HUES6 (cell line): ENCODE measurements around the gene RPL41.

Source experiments
- H3K27ac ChIP-seq: 2 replicates; pipeline ENCODE4 v1.7.0; 2013; ENCODE audit warnings: low read depth, mild to moderate bottlenecking, low read length, inconsistent platforms
- H3K27me3 ChIP-seq: 2 replicates; pipeline ENCODE4 v1.6.1; 2013; ENCODE audit warnings: low read length; ENCODE audit not compliant: control insufficient read depth, insufficient read depth
- H3K36me3 ChIP-seq: 2 replicates; pipeline ENCODE4 v1.6.1; 2013; ENCODE audit warnings: low read length; ENCODE audit not compliant: control insufficient read depth, insufficient read depth
- H3K4me1 ChIP-seq: 2 replicates; pipeline ENCODE4 v1.6.1; 2013; ENCODE audit warnings: low read length; ENCODE audit not compliant: control insufficient read depth, insufficient read depth
- H3K4me3 ChIP-seq: 2 replicates; pipeline ENCODE4 v1.5.1; 2013; ENCODE audit warnings: low read depth, low read length
- H3K9ac ChIP-seq: one replicate; pipeline ENCODE4 v1.6.1; 2013; ENCODE audit warnings: mild to moderate bottlenecking, low read length
- H3K9me3 ChIP-seq: 2 replicates; pipeline ENCODE4 v1.6.1; 2013; ENCODE audit warnings: low read depth, low read length; ENCODE audit not compliant: control insufficient read depth, insufficient read depth

Gene RPL41

DNA sequence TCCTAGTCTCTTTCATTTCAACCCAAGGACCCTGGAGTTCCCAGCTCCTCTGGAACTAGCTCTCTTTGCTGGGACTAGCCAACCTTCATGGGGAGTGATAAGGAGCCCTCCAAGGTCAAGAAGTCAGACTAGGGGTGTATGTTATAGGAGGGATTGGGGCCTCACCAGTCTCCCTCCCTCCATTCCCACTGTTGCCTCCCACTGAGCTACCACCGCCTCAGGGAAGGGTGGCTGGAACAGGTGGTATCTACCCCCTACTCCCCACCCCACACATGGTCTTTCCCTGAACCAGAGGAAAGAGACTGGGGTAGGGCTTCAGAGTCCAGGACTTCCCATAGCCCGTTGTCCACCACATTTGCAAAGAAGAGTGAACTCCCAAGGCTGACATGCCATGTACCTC is 34.1 kb upstream of the RPL41 start:
- Histone ChIP-seq H3K4me1 (peaks cover 24% of the 10 kb centered on the region), H3K27ac (no peak overlapping the region), H3K27me3 (peaks cover 6% of the 10 kb centered on the region; the same call in 1 of the 2 replicates), H3K9me3 (no peaks in the 10 kb centered on the region), H3K9ac (no peak overlapping the region), H3K4me3 (peak overlapping the region; percentile 85; the same call in 1 of the 2 replicates), H3K36me3 (peaks cover 29% of the 10 kb centered on the region)

DNA sequence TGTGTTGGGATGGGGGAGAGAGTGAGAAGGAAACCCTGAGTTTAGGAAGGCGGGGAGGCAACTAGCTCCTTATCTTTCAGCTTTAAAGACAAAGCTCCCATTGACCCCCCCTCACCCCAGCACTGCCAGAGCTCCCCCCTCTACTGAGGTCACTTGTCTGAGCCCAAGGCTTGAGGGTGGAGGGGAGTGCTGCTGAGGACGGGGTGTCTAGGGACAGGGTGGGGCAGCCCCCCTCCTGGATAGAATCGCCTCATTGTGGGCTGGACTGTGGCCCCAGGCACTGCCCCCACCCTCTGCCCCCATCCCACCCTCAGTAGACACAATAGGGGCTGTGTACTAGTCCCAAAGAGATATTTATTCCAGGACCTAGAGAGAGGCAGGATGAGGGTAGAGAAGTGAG is 33.5 kb upstream of the RPL41 start:
- Histone ChIP-seq H3K27ac (no peak overlapping the region), H3K9ac (no peak overlapping the region), H3K27me3 (peaks cover 6% of the 10 kb centered on the region; the same call in 1 of the 2 replicates)

DNA sequence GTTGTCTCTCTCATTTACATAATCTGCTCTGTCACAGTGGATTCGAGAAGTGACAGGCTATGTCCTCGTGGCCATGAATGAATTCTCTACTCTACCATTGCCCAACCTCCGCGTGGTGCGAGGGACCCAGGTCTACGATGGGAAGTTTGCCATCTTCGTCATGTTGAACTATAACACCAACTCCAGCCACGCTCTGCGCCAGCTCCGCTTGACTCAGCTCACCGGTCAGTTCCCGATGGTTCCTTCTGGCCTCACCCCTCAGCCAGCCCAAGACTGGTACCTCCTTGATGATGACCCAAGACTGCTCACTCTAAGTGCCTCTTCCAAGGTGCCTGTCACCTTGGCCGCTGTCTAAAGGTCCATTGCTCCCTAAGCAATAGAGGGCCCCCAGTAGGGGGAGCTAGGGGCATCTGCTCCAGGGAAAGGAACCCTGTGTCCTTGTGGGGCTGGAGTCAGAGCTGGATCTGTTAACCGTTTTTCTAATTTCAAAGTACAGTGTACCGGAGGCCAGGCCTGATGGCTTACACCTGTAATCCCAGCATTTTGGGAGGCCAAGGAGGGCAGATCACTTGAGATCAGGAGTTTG is 31.4 kb upstream of the RPL41 start:
- peaks cover 20% of the 10 kb centered on the region for H3K4me1 ChIP-seq
- H3K9ac ChIP-seq: no peak overlapping the region
- peaks cover 52% of the 10 kb centered on the region for H3K36me3 ChIP-seq
- H3K27me3 ChIP-seq: peaks cover 6% of the 10 kb centered on the region; the same call in 1 of the 2 replicates
- H3K4me3 ChIP-seq: no peak overlapping the region
- no peaks in the 10 kb centered on the region for H3K9me3 ChIP-seq
- no peak overlapping the region for H3K27ac ChIP-seq

More for the DNA sequence above, 33.5 kb upstream of the RPL41 start:
- Histone ChIP-seq H3K4me3 (no peak overlapping the region), H3K36me3 (peaks cover 34% of the 10 kb centered on the region), H3K4me1 (peaks cover 24% of the 10 kb centered on the region), H3K9me3 (no peaks in the 10 kb centered on the region)

DNA sequence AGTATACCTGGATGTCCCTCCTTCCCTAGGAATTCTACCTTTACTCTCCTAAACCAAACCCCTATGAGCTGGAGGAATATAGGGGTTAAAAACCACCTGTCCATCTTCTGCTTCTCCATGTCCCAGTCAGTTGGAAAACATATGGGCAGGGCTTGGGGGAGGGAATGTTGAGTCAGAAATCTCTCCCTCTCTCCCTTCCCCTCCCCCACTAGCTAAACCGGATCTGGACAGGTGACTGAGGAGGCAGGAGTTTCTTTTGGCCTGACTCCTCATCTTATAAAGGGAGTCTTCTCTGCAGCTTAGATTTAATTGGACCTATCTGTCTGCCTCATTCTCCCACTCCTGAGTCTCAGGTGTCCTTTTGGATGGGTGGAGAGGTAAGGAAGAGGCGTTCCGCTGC is 30.3 kb upstream of the RPL41 start:
- peaks cover 16% of the 10 kb centered on the region for H3K4me1 ChIP-seq
- H3K27ac ChIP-seq: no peak overlapping the region
- H3K9ac ChIP-seq: no peak overlapping the region
- H3K36me3 ChIP-seq: peaks cover 57% of the 10 kb centered on the region
- H3K27me3 ChIP-seq: no peaks in the 10 kb centered on the region; the same call in 1 of the 2 replicates
- no peak overlapping the region for H3K4me3 ChIP-seq
- H3K9me3 ChIP-seq: no peaks in the 10 kb centered on the region

DNA sequence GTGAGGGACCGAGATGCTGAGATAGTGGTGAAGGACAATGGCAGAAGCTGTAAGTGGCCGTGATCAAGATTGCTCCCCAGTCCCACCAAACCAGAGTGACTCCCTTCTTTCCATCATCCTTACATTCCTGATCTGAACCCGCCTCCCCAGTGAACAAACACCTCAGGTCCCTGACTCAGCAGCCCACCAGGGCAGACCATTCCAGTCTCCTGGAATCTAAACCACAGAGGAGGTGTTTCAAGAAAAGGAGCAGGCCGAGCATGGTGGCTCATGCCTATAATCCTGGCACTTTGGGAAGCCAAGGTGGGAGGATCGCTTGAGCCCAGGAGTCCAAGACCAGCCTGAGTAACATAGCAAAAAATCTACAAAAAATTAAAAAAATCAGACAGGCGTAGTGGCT is 29.8 kb upstream of the RPL41 start:
- Histone ChIP-seq H3K27me3 (no peaks in the 10 kb centered on the region; the same call in 1 of the 2 replicates), H3K9me3 (no peaks in the 10 kb centered on the region), H3K9ac (peak overlapping the region; percentile 12), H3K36me3 (peaks cover 61% of the 10 kb centered on the region), H3K4me1 (peaks cover 11% of the 10 kb centered on the region), H3K4me3 (no peak overlapping the region), H3K27ac (no peak overlapping the region)

DNA sequence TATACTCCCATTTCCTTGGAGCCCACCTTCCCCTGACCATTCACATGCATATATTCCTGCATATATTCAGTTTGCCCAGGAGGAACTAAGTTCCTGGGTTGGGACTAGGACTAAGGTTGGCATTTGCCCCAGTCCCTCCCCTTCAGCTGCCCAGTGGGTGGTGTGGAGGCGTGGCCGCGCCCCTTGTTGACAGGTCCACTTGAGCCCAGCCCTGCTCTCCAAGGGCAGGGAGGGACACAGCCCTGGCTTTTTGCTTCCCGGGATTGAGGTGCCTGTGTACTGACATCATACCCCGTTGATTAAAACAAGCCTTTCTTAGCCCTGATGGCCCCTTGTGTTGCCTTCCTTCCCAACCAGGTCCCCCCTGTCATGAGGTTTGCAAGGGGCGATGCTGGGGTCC is 29.2 kb upstream of the RPL41 start:
- H3K4me1 ChIP-seq: peaks cover 5% of the 10 kb centered on the region
- no peaks in the 10 kb centered on the region for H3K27me3 ChIP-seq
- peaks cover 64% of the 10 kb centered on the region for H3K36me3 ChIP-seq
- no peak overlapping the region for H3K4me3 ChIP-seq
- H3K27ac ChIP-seq: no peak overlapping the region
- no peak overlapping the region for H3K9ac ChIP-seq
- no peaks in the 10 kb centered on the region for H3K9me3 ChIP-seq

DNA sequence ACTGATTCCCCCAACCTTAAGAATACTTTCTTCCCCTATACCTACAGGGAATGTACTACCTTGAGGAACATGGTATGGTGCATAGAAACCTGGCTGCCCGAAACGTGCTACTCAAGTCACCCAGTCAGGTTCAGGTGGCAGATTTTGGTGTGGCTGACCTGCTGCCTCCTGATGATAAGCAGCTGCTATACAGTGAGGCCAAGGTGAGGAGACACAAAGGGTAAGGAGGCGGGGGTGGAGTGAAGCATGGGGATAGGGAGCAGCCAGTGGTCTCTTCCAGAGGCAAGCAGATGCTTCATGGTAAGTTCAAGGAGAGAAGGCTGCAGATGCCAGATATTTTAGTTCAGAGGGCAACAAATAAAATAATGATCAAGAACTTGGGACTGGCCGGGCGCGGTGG is 18.7 kb upstream of the RPL41 start:
- Histone ChIP-seq H3K27ac (no peak overlapping the region), H3K9me3 (no peaks in the 10 kb centered on the region), H3K27me3 (no peaks in the 10 kb centered on the region), H3K4me1 (no peaks in the 10 kb centered on the region), H3K36me3 (peaks cover 91% of the 10 kb centered on the region), H3K9ac (no peak overlapping the region), H3K4me3 (no peak overlapping the region)

DNA sequence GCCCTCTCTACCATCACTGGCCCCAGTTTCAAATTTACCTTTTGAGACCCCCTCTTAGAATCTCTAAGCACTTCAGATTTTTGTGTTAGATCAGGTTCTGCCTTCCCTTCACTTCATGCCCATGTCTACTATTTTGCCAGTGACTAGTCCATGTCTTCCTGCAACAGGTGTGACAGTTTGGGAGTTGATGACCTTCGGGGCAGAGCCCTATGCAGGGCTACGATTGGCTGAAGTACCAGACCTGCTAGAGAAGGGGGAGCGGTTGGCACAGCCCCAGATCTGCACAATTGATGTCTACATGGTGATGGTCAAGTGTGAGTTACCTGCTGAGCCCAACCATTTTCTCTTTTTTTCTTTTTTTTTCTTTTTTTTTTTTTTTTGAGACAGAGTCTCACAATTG is 17.8 kb upstream of the RPL41 start:
- Histone ChIP-seq H3K36me3 (peaks cover 82% of the 10 kb centered on the region), H3K4me1 (peaks cover 4% of the 10 kb centered on the region; the same call in 1 of the 2 replicates), H3K4me3 (no peak overlapping the region), H3K9me3 (no peaks in the 10 kb centered on the region), H3K27me3 (no peaks in the 10 kb centered on the region), H3K27ac (no peak overlapping the region), H3K9ac (no peak overlapping the region)

DNA sequence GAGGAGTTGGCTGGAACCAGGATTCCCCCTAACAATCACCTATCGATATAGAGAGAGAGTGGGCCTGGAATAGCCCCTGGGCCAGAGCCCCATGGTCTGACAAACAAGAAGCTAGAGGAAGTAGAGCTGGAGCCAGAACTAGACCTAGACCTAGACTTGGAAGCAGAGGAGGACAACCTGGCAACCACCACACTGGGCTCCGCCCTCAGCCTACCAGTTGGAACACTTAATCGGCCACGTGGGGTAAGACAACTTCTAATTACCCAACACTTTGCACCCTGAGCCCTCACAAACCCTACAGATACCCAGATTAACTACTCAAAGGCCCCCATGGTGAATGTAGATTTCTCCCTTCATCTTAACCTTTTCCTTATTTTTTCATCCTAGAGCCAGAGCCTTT is 16.6 kb upstream of the RPL41 start:
- Histone ChIP-seq H3K9ac (no peak overlapping the region), H3K27ac (no peak overlapping the region), H3K27me3 (no peaks in the 10 kb centered on the region), H3K4me3 (no peak overlapping the region), H3K4me1 (peaks cover 4% of the 10 kb centered on the region; the same call in 1 of the 2 replicates), H3K36me3 (peaks cover 75% of the 10 kb centered on the region), H3K9me3 (no peaks in the 10 kb centered on the region)

DNA sequence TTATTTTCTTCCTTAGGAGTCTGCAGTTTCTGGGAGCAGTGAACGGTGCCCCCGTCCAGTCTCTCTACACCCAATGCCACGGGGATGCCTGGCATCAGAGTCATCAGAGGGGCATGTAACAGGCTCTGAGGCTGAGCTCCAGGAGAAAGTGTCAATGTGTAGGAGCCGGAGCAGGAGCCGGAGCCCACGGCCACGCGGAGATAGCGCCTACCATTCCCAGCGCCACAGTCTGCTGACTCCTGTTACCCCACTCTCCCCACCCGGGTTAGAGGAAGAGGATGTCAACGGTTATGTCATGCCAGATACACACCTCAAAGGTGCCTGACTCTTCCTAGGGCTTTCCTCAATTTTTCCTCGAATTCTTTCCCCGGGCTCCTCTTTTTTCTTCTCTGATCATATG is 15.4 kb upstream of the RPL41 start:
- H3K4me3 ChIP-seq: no peak overlapping the region
- no peak overlapping the region for H3K27ac ChIP-seq
- no peaks in the 10 kb centered on the region for H3K27me3 ChIP-seq
- peaks cover 12% of the 10 kb centered on the region for H3K4me1 ChIP-seq
- no peaks in the 10 kb centered on the region for H3K9me3 ChIP-seq
- H3K36me3 ChIP-seq: peaks cover 69% of the 10 kb centered on the region
- no peak overlapping the region for H3K9ac ChIP-seq

DNA sequence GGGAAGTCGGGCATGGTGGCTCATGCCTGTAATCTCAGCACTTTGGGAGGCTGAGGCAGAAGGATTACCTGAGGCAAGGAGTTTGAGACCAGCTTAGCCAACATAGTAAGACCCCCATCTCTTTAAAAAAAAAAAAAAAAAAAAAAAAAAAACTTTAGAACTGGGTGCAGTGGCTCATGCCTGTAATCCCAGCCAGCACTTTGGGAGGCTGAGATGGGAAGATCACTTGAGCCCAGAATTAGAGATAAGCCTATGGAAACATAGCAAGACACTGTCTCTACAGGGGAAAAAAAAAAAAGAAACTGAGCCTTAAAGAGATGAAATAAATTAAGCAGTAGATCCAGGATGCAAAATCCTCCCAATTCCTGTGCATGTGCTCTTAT is 13.8 kb upstream of the RPL41 start:
- no peak overlapping the region for H3K4me3 ChIP-seq
- peaks cover 16% of the 10 kb centered on the region for H3K4me1 ChIP-seq
- no peak overlapping the region for H3K27ac ChIP-seq
- H3K27me3 ChIP-seq: no peaks in the 10 kb centered on the region
- H3K9me3 ChIP-seq: no peaks in the 10 kb centered on the region
- H3K36me3 ChIP-seq: peaks cover 69% of the 10 kb centered on the region
- no peak overlapping the region for H3K9ac ChIP-seq
